ENCODE data around the gene RAPH1.

Gene RAPH1, protein sequence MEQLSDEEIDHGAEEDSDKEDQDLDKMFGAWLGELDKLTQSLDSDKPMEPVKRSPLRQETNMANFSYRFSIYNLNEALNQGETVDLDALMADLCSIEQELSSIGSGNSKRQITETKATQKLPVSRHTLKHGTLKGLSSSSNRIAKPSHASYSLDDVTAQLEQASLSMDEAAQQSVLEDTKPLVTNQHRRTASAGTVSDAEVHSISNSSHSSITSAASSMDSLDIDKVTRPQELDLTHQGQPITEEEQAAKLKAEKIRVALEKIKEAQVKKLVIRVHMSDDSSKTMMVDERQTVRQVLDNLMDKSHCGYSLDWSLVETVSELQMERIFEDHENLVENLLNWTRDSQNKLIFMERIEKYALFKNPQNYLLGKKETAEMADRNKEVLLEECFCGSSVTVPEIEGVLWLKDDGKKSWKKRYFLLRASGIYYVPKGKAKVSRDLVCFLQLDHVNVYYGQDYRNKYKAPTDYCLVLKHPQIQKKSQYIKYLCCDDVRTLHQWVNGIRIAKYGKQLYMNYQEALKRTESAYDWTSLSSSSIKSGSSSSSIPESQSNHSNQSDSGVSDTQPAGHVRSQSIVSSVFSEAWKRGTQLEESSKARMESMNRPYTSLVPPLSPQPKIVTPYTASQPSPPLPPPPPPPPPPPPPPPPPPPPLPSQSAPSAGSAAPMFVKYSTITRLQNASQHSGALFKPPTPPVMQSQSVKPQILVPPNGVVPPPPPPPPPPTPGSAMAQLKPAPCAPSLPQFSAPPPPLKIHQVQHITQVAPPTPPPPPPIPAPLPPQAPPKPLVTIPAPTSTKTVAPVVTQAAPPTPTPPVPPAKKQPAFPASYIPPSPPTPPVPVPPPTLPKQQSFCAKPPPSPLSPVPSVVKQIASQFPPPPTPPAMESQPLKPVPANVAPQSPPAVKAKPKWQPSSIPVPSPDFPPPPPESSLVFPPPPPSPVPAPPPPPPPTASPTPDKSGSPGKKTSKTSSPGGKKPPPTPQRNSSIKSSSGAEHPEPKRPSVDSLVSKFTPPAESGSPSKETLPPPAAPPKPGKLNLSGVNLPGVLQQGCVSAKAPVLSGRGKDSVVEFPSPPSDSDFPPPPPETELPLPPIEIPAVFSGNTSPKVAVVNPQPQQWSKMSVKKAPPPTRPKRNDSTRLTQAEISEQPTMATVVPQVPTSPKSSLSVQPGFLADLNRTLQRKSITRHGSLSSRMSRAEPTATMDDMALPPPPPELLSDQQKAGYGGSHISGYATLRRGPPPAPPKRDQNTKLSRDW

DNA sequence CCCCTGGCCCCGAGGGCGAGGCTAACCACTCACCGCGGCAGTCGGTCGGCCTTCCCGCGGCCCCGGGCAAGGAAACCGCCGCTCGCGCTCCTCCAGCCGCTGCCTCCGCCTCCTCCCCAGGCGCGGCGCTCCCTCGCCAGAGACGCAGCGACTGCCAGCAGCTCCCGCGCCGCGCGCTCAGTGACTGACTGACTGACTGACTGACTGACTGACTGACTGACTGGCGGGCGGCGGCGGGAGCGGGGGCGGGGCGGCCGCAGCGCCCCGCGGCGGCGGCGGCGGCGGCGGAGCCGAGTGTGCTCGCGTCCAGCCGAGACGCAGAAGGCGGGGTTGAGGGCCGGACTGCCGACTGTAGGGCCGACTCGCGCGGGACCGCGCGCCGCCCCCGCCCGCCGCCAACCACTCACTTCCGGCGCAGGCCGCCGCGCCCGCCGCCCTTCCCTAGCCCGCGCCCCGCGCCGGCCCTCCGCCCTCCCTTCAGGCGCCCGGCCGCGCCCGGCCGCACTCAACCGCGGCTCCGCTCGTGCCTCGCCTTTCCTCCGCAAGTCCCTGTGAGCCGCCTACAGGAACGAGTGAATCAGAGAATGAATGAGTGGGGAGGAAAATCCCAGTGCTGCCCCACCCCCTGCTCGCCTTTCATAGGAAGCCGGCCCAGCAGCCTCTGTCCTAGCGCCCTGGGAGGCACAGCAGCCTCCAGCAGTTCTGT, at the start of gene RAPH1:
Gene RAPH1, minus strand, starts transcription at position 224 of the 706 bp plus-strand sequence. CDS start 39,948 bp downstream, outside the sequence.
- DNase-seq: peak; percentile 88
- in situ Hi-C loops (cut with HindIII; ENCODE audit: low pct_ligation_motif_present, low pct_unique_long_range_greater_than_20kb, low sequenced_read_pairs): no loop called here

- no peak for DNase-seq
- in situ Hi-C loops (cut with HindIII; ENCODE audit: low pct_ligation_motif_present, low pct_unique_long_range_greater_than_20kb, low sequenced_read_pairs): no loop called here
Measured at GRCh38 chr2:203584784-203585183, 49.7 kb upstream of the RAPH1 start.

GRCh38 chr2:203583701-203584100, 48.6 kb upstream of the RAPH1 start:
- peak; percentile 48 for DNase-seq
- in situ Hi-C loops (cut with HindIII; ENCODE audit: low pct_ligation_motif_present, low pct_unique_long_range_greater_than_20kb, low sequenced_read_pairs): no loop called here

- no peak for DNase-seq
- in situ Hi-C loops (cut with HindIII; ENCODE audit: low pct_ligation_motif_present, low pct_unique_long_range_greater_than_20kb, low sequenced_read_pairs): no loop called here
Measured at GRCh38 chr2:203583084-203583695, 48.1 kb upstream of the RAPH1 start.

GRCh38 chr2:203582468-203582867, 47.4 kb upstream of the RAPH1 start:
- DNase-seq: no peak
- in situ Hi-C loops (cut with HindIII; ENCODE audit: low pct_ligation_motif_present, low pct_unique_long_range_greater_than_20kb, low sequenced_read_pairs): no loop called here

DNA sequence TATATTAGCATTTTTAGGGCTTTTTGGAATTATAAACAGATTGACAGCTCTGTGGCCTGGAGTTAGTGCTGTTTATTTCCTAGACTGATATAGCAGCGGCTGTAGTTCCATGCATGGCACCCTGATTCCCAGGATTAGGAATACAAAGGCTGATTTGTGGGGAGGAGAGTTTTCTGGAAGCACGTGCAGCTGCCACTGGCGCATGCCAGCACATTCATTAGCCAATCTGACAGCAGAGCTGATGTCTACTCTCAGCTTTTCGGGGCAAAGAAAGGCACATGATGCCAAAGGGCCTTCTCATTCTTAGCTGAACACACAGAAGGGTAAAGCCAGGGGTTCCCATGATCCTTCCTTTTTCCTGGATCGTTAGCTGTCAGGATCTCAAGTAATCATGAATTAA, 45.7 kb upstream of the RAPH1 start:
- in situ Hi-C loops (cut with HindIII; ENCODE audit: low pct_ligation_motif_present, low pct_unique_long_range_greater_than_20kb, low sequenced_read_pairs): no loop called here
- DNase-seq: no peak

DNA sequence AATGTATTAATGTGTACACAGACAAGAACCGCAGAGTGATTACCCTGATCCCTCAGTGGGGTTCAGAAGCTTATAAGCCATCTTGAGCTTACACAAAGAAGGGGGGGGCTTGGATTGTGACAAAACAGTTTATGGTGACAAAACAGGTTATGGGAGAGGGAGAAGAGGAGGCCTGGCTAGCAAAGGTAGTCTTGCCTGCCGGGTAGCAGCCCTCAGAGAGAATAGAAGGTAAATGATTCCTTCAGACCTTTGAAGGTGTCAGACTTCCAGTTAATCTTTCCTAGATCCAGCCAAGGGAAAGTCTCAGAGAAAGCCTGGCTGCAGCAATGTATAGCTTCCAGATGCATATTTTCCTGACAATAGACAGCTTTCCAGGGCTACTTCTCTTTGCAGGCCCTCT, 44.6 kb upstream of the RAPH1 start:
- in situ Hi-C loops (cut with HindIII; ENCODE audit: low pct_ligation_motif_present, low pct_unique_long_range_greater_than_20kb, low sequenced_read_pairs): no loop called here
- no peak for DNase-seq

DNA sequence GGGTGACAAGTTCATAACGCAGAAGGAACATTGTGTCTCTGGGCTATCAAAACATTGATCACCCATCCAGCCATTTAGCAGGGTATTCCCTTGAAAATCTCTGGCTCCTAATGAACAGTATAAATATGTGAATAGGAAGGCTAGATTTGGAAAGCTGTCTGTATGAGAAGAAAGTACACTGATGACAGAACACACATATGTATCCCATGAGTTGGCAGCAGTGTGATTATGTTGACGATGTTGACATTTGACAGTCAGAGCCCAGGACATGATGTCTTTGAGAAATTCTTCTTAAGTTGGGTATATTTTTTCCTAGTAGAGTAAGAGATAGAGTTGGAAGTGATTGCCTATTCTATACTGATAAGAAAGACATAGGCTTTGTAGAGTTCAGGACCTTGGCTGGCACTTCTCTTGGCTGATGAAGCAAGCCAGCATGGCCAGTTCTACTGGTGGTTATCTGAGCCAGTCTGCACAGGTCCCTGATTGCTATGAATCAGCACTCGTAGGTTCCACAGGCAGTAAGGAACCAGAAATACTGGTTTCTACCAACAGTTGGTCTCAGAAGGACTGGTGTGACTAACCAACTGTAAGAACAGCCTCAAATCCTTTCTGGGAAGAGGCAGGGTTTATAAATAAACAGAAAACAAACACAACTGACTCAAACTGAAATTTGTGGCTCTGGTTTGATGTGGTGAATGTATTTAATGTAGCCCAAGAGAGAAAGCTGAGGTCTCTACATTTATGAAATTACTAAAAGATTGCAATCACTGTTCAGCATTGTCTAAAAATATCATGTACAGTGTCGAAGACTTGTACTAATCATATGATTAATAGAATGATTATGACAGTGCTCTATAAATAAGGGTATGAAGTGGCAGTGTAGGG, 43.9 kb upstream of the RAPH1 start:
- DNase-seq: no peak
- in situ Hi-C loops (cut with HindIII; ENCODE audit: low pct_ligation_motif_present, low pct_unique_long_range_greater_than_20kb, low sequenced_read_pairs): no loop called here

DNA sequence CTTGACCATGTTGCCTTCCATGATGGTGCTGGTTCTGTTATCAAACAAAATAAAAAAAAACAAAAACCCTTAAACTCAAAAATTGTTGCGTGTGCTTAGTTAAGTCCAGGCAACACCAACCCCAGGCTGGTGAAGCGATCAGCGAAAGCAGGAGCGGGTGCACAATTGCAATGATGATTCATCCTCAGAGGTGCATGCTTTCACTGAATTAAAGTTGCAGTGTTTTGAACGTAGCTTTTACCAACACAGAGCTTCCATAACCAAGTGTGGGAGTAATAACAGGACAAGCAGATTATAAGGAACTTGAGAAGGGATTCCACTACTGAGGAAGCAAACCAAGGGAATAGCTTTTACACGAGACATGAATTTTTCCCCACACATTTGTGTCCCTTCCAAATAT, 39.7 kb upstream of the RAPH1 start:
- in situ Hi-C loops (cut with HindIII; ENCODE audit: low pct_ligation_motif_present, low pct_unique_long_range_greater_than_20kb, low sequenced_read_pairs): no loop called here
- no peak for DNase-seq

DNA sequence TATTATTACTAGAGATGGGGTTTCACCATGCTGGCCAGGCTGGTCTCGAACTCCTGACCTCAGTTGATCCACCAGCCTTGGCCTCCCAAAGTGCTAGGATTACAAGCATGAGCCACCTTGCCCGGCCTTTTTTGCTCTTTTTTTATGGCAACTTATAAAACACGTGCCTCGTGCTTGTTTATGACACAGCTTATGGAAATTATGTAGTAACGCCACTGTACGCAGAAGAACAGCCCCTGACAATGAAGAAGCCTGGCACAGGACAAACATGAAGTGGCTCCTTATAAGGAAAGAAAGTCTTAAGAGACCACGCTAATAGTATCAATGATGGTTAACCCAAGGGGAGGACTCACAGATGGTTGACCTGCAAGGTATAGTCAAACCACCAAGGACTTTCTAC, 37.2 kb upstream of the RAPH1 start:
- DNase-seq: no peak
- in situ Hi-C loops (cut with HindIII; ENCODE audit: low pct_ligation_motif_present, low pct_unique_long_range_greater_than_20kb, low sequenced_read_pairs): no loop called here

GRCh38 chr2:203569677-203570316, 34.7 kb upstream of the RAPH1 start:
- in situ Hi-C loops (cut with HindIII; ENCODE audit: low pct_ligation_motif_present, low pct_unique_long_range_greater_than_20kb, low sequenced_read_pairs): no loop called here
- no peak for DNase-seq

GRCh38 chr2:203567691-203568090, 32.6 kb upstream of the RAPH1 start:
- DNase-seq: no peak
- in situ Hi-C loops (cut with HindIII; ENCODE audit: low pct_ligation_motif_present, low pct_unique_long_range_greater_than_20kb, low sequenced_read_pairs): no loop called here

DNA sequence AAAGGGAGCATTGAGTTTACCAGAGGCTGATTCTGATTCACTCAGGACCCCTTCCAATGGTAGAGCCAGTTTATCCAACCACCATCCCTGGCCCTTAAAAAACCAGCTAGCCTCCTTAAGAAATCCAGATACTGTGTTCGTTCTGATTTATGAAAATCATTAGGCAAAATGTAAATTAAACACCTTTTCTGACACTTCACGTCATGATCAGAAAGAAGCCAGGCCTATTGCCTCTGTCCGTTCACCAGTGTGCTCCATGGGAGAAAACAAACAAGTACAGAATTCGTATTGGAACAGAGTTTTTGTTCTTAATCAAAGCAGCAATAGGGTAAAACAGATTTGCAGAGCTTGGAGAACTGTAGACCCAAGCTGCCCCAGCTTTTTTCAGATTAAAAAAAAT, 31.1 kb upstream of the RAPH1 start:
- DNase-seq: no peak
- in situ Hi-C loops (cut with HindIII; ENCODE audit: low pct_ligation_motif_present, low pct_unique_long_range_greater_than_20kb, low sequenced_read_pairs): no loop called here

DNA sequence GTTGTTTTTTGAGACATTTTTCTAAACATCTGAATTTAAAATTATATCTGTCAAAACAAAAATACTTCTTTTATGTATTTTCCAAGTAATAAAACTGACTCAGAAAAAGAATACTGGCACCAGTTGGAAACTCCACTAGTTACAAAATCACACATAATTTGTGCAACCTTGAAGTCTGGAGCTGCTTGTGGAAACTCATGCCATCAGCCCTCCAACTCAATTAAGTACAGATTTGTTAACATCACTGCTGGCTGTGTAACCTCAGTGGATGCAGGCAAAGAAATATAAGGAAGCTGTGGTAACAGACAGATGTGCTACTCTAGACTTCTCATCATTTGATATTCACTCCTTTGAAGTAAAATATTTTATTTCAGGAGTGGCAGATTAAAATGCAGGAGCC, 30.0 kb upstream of the RAPH1 start:
- DNase-seq: no peak
- in situ Hi-C loops (cut with HindIII; ENCODE audit: low pct_ligation_motif_present, low pct_unique_long_range_greater_than_20kb, low sequenced_read_pairs): no loop called here

DNA sequence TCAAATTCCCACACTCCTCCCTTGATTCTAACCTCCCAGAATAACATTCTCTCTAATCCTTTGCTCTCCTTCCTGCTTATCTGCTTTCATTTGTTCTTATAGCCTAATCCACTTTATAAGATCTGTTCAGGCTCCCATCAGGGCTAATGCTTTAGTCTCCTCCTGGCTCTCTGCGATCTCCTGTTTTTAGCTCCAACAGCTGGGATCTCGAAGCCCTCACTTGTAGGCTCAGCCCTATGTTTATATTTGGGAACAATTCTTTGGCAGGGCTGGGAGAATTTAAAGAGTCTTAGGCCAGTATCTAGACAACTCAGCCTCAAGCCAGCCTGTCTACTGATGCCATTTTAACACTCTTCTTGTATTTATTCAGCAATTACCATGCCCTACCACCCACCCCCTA, 27.2 kb upstream of the RAPH1 start:
- in situ Hi-C loops (cut with HindIII; ENCODE audit: low pct_ligation_motif_present, low pct_unique_long_range_greater_than_20kb, low sequenced_read_pairs): no loop called here
- no peak for DNase-seq

DNA sequence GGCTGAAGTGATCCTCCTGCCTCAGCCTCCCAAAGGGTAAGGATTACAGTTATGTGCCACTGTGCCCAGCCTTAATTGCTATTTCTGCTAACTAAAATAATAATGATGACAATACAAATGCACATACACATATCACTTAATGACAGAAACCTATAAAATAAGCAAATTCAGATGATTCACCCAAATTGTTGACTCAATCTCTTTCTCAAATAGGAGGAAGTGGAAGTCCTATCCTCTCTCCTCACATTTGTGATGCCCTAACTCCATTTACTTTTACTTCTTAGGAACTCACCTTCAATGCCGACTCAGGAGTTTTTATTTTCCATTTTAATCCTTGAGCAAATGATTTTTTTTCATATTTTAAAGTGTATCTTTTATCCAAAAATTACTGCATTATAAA, 24.5 kb upstream of the RAPH1 start:
- in situ Hi-C loops (cut with HindIII; ENCODE audit: low pct_ligation_motif_present, low pct_unique_long_range_greater_than_20kb, low sequenced_read_pairs): no loop called here

DNA sequence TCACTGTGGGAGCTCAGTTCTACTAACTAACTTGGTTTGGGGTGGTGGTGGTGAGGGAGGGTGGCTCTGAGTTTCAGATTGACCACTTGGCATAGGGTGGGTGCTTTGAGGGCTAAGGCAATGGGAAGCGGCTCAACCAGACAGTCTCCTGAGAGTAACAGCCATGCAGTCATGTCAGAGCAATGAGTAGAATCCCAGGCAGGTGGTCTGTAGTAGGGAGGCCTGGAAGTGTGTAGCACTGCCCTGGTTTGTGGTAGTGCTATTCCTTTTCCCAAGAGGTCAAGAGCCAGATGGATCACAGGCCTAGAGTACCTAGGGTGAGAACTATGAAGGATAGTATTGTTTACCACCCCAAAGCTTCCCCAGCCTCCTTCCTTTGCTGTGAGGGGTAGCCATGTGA, 18.7 kb upstream of the RAPH1 start:
- in situ Hi-C loops (cut with HindIII; ENCODE audit: low pct_ligation_motif_present, low pct_unique_long_range_greater_than_20kb, low sequenced_read_pairs): no loop called here
- no peak for DNase-seq

More for the DNA sequence above, 24.5 kb upstream of the RAPH1 start:
- no peak for DNase-seq
